Stimulated activated CD4-positive, alpha-beta T cell treated with anti-CD3 and anti-CD28 coated beads, Interleukin-12 subunit alpha, Interleukin-12 subunit beta, amount 100 ng/mL, for 4 hours (primary cell): ENCODE results near the gene SMG6.

Experiments
- DNase-seq: peaks from one replicate; pipeline ENCODE4 v3.0.0-alpha.2; 2020

SMG6 gene

GRCh38 chr17:2093349-2093748 lies 210.2 kb downstream of the SMG6 start:
- DNase-seq, result no peak

- DNase-seq, result no peak
Observed at GRCh38 chr17:2092253-2092652, 211.3 kb downstream of the SMG6 start.

GRCh38 chr17:2090804-2091534 lies 212.6 kb downstream of the SMG6 start:
- DNase-seq, result no peak

DNA sequence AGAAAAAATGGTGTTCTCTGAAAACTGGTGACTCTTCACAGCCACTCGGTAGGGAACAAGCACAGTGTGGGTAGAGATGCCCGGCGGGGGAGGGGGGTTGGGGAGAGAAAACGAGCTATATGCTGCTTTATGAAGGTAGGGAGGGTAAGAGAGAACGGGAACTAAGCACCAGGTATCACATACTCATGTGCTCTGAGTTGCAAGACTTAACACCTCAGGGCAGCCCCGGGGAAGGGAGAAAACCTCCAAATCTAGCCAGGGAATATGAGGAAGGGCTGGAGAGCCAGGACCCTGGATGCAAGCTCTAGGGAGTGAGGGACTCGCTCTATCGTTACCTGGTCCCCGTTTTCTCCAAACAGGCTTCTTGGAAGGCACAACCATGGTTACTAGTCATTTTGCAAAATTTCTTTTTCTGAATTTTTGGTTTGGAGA lies 213.4 kb downstream of the SMG6 start:
- peak; percentile 26 for DNase-seq

GRCh38 chr17:2089021-2089422 lies 214.6 kb downstream of the SMG6 start:
- no peak for DNase-seq

DNA sequence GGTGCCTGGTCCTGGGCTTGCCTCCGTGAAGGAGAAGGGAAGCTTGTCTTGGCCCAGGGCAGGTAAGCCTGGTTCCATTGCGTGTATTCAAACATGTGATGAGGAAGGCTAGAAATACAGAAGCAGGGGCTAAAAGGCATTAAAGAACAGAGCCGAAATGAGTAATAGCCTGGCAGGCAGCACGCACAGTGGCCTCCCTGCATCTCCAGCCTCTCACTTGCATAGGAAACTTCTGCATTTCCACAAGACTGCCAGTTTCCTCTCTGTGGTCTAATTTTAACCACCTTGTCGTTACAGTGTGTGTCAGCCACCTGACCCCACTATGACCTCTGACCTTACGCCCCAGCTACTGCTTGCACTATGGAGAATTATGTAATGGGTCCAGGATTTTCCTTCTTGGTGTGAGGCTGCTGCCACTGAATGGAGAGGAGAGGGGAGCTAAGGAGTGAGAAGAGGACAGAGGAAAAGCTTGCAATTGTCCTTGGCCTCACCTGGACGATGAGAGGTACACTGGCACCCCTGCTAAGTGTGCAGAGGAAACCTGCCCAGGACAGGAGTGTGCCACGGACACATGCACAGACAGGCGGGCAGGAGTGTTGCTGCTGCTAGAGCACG lies 215.9 kb downstream of the SMG6 start:
- peak; percentile 27 for DNase-seq

DNA sequence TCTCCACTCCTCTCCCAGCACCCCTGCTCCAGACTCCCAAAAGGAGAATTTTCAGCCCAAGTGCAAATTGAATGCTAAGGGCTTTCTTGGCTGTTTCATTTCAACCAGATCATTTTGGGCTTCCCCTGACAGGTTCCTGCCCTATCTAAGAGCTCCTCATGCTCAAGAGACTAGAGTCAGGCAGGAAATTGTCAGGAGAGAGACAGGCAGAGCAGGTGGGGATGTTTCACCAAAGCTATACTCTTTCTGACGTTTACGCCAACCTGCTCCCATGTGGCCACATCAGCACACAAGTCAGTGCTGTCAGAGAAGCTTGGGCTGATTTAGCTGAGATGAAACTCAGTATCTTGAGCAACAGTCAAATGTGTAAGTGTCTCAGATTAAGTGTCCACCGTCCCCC lies 217.3 kb downstream of the SMG6 start:
- no peak for DNase-seq

GRCh38 chr17:2085648-2085949 lies 218.0 kb downstream of the SMG6 start:
- DNase-seq, result no peak

GRCh38 chr17:2084766-2085647 lies 218.6 kb downstream of the SMG6 start:
- no peak for DNase-seq

DNA sequence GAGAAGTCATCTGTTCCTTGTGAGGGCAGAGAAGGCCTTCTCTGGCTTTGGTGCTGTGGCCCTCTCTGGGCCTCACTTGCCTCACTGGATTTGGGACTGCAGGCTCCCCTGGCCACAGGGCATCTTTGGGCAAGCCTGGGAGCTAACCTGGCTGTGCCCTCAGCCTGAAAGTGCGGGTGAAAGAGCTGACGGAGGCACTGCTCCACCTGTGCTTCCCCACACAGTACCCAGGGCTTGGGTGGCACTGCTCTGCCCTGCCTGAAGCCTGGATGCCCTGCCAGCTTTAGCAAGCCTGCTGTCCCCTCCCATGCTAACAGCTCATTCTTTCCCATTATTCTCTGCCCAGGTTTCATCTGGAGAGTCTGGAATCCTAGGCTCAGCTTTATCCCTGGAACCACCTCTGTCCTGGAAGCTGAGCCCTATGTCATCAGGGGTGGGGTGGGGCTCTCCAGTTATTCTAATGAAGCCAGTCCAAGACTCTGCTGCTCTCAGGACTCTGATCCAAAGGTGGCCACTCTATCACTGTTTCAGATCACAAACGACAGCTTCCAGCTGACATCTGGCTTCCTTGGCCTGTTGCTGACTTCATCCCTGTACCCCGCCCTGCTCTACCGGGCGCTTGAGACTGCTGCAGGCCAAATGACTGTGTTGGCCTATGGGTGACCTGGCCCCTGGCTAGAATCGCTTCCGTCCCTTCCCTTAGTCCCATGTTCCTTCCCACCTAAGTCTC lies 219.4 kb downstream of the SMG6 start:
- no peak for DNase-seq

GRCh38 chr17:2083613-2084035 lies 220.0 kb downstream of the SMG6 start:
- no peak for DNase-seq

DNA sequence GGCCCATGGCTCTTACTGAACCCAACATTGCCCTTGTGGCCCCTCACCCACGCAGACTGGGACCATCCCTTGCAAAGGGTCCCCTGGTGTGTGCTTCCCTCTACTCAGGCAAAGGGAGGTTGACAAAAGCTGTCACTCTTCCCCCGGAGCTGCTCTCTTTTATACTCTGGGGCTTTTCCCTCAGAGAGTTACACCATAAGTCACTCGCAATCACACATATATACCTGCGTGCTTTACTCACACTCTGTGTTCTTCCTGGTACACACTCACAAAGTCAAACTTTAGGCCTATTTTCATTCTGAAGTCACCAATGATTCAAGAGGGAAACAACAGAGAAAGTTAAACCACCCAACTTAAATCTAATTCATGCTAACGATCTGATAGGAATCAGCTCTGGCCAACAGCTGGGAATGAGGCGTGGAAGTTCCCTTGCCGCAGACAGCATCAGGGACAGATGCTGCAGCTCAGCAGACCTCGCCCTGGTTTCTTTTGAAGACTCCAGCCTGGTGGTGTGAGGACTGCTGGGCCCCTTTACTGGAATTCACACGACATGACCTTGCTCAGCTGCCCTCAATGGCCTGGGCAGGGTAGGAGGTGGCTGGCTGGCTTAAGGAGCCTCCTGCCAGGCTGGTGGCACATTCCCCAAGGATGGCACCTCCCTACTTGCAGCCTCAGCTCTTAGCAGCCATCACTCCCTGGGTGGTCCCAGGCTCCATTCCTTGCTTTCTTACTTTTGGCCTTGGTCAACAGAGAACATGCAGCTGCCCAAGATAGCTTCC lies 221.4 kb downstream of the SMG6 start:
- DNase-seq, result no peak

DNA sequence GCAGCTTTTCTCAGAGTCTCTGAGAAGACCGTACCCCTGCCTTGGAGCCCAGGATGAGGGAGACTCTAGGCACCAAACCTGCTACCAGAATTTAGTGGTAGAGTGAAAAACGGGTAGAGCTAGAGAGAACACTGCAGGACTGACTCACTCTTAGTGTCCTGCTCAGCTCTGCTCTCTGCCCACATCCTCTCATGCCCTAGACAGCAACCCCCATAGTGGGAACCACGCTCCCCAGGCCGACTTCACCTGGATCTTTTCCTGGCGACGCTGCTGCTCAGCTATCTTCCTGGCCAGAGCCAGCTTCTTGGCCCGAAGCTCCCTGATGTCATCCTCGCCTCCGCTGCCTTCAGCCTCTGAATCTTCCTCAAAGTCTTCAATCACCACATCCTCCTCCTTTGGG lies 222.0 kb downstream of the SMG6 start:
- no peak for DNase-seq

- no peak for DNase-seq
Observed at GRCh38 chr17:2077040-2077439, 226.5 kb downstream of the SMG6 start.

GRCh38 chr17:2076087-2076984 lies 227.2 kb downstream of the SMG6 start:
- no peak for DNase-seq

DNA sequence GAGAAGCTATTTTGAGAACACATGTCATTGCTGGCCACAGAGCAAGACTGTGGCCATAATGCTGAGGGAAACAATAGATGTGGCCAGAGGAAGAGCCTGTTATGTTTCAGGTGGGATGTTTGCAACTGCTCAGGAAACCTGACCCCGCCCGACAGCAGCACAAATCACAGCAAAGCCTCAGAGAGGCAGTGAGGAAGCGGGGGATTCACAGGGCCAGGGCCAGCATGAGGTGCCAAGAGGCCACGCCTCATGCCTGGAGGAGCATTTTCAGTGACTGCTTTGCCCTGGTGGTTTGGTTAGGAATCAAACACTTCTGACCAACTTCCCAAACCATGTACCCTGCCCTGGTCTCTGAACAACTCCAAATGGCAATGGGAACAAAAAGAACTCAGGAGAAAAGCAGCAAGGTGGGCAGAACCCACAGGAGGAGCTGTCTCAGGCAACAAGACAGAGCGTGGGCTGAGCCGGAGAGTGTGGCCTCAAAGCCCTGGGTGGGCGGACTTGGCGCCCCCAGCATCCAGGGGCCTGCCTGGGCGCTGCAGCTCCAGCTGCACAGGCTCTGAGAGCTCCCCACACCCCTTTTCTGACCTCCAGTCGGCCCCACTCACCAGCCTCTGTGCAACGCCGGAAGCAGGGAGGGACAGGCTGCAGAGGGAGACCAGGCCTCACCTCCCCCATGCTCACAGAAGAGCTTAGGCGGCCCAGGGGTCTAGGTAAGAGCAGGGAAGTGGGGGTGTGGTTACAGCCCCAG lies 228.1 kb downstream of the SMG6 start:
- no peak for DNase-seq

- no peak for DNase-seq
Observed at GRCh38 chr17:2074919-2075318, 228.7 kb downstream of the SMG6 start.

- DNase-seq, result no peak
Observed at GRCh38 chr17:2071455-2072281, 231.9 kb downstream of the SMG6 start.

GRCh38 chr17:2071024-2071385 lies 232.6 kb downstream of the SMG6 start:
- no peak for DNase-seq
